Measurements from ENCODE around the gene LAMP5.

LAMP5 gene

DNA sequence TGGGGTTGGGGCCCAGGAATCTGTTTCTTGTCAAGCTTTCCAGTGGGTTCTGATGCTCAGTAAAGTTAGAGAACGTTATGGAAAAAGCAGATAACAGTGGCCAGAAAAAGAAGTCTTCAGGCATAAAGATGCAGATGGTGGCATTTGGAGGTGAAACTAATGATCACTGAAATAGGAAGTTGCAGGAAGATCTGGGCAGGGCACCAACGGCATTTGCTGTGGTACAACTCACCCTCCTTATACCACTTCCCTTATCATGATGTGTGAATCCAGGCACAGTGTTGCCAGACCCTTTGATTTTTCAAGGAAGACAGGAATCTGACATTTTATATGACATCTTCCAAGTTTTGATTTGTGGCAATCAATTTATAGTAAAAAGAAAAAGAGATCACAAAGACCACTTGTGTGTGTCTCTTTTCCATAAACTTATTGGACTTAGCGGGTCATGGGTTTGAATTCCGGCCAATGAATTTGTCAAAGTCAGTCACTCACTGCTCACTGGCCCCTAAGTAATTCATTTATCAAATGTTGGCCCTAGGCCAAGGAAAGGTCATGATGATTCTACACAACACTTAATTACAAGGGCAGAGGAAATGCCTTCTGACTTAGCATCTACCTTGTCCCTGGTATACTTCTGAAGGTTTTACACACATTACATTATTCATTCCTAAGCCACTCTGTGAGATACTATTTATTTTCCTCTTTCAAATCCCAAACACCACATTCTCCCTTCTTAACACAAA is 37.6 kb downstream of the LAMP5 start:
- TF ChIP-seq, protein P1, sequence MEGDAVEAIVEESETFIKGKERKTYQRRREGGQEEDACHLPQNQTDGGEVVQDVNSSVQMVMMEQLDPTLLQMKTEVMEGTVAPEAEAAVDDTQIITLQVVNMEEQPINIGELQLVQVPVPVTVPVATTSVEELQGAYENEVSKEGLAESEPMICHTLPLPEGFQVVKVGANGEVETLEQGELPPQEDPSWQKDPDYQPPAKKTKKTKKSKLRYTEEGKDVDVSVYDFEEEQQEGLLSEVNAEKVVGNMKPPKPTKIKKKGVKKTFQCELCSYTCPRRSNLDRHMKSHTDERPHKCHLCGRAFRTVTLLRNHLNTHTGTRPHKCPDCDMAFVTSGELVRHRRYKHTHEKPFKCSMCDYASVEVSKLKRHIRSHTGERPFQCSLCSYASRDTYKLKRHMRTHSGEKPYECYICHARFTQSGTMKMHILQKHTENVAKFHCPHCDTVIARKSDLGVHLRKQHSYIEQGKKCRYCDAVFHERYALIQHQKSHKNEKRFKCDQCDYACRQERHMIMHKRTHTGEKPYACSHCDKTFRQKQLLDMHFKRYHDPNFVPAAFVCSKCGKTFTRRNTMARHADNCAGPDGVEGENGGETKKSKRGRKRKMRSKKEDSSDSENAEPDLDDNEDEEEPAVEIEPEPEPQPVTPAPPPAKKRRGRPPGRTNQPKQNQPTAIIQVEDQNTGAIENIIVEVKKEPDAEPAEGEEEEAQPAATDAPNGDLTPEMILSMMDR (IDR thresholded peaks at IDR 0.05; ENCODE audit: insufficient read depth, missing control alignments): no peak
- DNase-seq (ENCODE audit: insufficient read length, low spot score) (no peak), FAIRE-seq (no peak)

DNA sequence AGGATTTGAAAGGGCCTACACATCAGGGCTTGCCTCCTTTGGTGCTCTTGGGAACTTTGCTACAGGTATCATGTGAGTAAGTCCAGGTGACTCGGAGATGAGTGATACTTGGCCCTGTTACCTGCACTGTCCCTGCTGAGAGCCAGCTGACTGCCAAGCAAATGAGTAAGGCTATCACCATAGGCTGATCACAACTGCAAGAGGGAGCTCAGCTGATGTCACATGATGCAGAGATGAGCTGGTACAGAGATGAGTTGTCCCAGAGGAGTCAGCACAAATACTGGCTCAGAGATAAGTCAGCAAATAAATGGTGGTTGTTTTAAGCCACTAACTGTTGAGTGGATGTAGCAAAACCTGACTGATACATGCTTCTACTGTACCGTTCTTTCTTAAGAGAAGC is 41.4 kb downstream of the LAMP5 start:
- DNase-seq (ENCODE audit: insufficient read length, low spot score) (no peak), FAIRE-seq (no peak)
- TF ChIP-seq, protein P1 (IDR thresholded peaks at IDR 0.05; ENCODE audit: insufficient read depth, missing control alignments): no peak

DNA sequence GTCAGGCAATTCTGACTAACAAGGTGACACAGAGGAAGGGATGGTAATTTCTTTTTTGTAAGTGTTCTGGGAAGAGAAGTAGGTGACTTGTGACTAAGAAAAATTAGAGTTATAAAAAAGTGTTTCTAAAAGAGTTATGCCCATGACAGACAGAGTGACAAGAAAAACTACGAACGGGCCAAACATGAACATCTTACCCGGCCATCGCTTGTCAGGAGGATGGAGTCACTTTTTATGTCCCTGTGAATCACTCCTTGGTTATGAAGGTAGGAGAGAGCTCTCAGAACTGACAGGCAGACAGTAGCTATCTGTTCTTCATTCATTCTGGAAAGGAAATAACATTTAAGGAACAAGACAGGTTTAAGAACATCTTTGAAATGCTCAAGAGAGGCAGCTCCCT is 43.0 kb downstream of the LAMP5 start:
- DNase-seq (ENCODE audit: insufficient read length, low spot score) (no peak), FAIRE-seq (no peak)
- TF ChIP-seq, protein P1 (IDR thresholded peaks at IDR 0.05; ENCODE audit: insufficient read depth, missing control alignments): no peak

DNA sequence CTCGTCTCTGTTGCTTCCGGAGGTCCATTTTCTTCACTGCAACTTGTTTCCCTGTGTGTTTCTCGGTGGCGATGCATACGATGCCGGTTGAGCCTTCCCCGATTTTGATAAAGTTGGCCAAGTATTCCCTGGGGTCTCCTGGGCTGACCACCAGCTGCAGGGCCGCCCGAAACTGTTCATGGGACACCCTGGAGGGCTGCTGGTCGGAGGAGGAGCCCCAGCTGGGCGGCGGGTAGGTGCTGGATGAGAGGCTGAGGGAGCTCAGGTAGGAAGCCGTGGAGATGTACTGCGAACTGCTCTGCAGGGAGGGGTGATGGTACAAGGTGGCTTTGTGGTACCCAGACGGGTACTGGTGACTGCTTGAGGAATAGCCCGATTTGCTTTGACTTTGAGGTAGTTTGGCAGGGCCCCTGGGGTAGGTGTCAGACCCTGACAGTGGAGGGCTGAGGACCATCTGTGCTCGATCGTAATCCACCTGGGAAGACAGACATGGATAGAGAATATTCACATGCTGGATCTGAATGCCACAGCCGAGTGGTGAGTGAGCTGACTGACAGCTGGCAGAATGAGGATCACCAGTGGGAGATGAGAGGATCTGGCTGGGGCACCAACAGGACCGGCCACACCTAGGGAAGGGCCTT is 51.6 kb downstream of the LAMP5 start:
- DNase-seq (ENCODE audit: insufficient read length, low spot score) (no peak), FAIRE-seq (no peak)
- TF ChIP-seq, protein P1 (IDR thresholded peaks at IDR 0.05; ENCODE audit: insufficient read depth, missing control alignments): no peak

DNA sequence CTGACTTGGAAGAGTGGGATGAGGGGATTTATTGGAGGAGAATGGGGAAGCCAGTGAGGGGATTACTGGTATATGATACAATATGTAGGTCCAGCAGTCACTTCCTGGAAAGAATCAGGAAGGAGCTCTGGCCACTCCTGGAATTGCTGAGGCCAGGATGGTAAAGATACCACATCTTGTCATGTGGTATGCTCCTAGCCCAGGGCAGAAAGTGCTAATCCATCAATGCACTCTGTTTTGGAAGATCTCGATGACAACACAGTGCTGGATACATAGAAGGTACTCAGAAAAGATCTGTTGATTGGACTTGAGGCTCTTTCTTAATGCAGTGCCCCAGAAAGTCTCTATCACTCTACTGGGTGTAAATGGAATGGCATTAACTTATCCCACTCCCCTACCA is 52.6 kb downstream of the LAMP5 start:
- TF ChIP-seq, protein P1 (IDR thresholded peaks at IDR 0.05; ENCODE audit: insufficient read depth, missing control alignments): no peak
- FAIRE-seq (no peak), DNase-seq (ENCODE audit: insufficient read length, low spot score) (no peak)

DNA sequence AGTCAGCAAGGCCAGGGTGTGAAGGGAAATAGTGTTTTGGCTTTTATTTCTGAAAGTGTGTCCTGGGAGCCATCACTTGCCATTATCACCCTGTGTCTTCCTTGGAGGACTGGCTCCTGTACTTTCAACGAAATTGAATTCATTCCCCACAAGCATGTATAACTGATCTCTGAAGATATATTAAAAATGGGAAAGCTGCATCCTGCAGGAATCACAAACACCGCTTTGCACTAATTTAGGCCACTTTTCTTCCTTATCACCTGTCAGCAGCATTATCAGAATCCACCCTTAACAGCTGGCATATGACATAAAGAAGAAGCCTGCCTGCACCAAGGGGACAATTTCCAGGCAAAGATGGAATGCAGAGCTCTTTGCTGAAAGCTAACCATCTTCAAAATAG is 56.2 kb downstream of the LAMP5 start:
- TF ChIP-seq, protein P1 (IDR thresholded peaks at IDR 0.05; ENCODE audit: insufficient read depth, missing control alignments): no peak
- FAIRE-seq (no peak), DNase-seq (ENCODE audit: insufficient read length, low spot score) (no peak)

DNA sequence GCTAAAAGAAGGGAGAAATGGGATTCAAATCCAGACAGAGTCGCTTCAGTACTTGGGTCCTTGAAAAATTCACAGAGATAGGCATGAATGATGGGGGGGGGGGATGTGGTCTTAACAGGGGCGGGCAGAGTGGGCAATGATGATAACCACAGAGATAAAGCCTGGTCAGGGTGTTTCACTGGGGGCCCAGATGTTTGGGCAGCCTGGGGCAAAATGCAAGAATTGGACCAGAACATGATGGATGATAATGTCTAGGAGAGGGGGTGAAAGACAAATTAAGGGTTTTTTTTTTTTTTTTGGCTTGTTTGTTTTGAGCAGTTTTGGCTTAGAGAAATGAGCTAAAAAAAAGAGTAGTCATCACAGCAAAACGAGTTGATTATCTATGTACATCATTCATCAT is 57.4 kb downstream of the LAMP5 start:
- FAIRE-seq (no peak), DNase-seq (ENCODE audit: insufficient read length, low spot score) (no peak)

More for the DNA sequence above, 57.4 kb downstream of the LAMP5 start:
- TF ChIP-seq, protein P1 (IDR thresholded peaks at IDR 0.05; ENCODE audit: insufficient read depth, missing control alignments): no peak
